NCI-H460 (cell line): Measurements from ENCODE around the gene SLC48A1. TPM values are rescaled to one million over a fixed set of nuclear protein-coding genes. Genes with fewer than 3 reads are reported as not detected.

Experiments used
- DNase-seq: peaks from one replicate; pipeline ENCODE4 v3.0.0-alpha.2; 2016; ENCODE audit warnings: low read depth; ENCODE audit errors: extremely low read depth
- total RNA-seq: library from RNA; depleted of rRNA; stranded (reverse); fragments of >200 nt; shearing (Covaris generic); gene quantifications from 2 replicates; pipeline ENCODE4 v1.2.3, GENCODE V29; 2014

Gene SLC48A1
- total RNA-seq, 1 experiment from 2014 or later = 111 TPM

DNA sequence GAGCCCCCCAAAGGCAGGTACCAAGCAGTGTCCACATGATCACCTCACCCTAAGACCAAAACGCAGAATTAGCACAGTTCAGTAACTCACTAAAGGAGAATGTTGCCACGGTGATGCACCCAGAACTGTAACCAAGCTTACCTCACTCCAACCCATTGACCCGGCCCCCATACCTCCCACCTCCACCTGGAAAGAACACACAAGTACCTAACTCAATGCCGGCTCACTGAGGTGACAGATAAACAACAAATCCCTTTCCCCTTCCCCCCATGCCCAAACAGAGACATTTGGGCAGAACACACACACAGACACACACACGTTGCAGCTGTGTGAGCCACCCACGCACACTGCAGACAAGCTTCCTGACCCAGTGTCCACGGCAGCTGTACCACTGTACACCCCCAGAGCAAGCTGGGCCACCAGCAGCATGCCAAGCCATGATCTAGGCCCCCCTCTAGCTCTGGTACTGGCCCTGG, 15.6 kb upstream of the SLC48A1 start:
- no peak for DNase-seq

DNA sequence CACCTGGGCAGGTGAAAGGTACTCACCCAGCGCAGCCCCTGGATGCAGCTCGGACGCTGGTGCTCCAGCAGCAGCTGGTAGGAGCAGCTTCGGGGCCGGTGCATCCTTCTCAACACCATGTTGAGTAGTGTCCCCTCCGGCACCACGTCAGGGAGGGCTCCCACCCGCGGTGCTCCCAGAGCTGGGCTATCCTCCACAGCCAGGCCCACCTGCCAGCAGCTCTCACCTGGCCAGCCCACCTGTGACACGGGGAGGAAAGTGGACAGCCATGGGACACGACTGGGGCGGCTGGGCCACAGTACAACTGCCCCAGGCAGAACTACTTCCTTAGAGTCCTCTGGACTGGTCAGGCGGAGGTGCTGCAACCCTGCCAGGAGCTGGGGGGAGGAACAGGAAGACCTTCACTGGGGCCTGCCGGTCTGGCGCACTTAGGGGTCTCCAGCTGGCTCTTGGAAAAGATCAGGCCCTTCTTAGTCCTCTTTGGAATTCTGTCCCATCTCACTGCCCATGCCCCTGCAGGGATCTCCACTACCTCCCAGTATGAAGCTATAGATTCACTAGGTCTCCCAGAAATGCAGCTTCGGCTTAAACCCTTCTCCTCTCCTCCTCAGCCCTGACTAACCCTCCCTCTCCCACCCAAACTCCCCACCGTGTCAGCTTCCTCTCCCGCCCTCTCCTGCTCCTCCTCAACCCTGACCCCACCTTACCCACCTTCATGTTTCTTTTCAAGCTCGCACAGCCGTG, 15.0 kb upstream of the SLC48A1 start:
- no peak for DNase-seq

- no peak for DNase-seq
These were observed 14.5 kb upstream of the SLC48A1 start for GRCh38 chr12:47758584-47758833.

DNA sequence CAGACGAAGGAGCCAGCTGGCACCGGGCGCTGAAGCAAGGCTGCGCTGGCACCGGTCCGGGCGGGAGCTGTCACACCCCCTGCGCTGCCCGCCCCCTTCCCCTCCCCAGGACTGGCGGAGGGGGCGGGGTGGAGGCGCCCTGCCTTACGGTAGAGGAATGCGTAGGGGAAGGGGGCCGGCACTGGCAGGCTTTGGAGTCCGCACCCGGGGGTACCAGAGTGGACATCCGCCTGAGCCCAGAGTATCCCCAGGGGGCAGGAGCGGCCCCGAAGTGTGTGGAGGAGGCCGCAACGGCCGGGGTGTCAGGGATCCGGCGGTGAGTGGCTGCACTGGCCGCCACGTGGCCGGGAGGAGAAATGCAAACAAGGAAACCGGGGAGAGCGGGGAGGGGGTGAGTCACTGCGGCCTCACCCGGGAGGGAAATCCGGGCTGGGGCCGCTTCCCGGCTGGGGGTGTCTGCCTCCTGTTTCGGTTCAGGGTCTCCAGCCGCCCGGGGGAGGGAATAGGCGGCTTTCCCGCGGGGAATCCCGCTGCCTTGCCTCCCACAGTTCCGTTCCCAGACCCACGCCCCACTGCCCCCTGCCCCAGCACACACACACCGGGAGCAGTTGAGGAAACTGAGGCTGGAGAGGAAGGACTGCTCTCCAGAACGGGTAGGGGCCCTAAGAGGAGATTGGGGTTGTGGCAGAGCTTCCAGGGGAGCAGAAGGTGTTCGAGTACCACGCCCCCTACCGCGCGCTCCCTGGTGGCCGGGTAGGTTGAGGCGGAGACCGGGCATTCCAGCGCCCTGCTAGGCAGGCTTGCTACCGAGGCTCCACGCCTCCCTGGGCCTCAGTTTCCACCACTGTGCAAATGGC, 14.0 kb upstream of the SLC48A1 start, which contains the start of gene RAPGEF3:
Gene RAPGEF3, minus strand, starts transcription at position 47 of the 857 bp plus-strand sequence. CDS start 324 bp downstream, outside the sequence.
- peak; percentile 85 for DNase-seq

GRCh38 chr12:47762850-47763465, 10.1 kb upstream of the SLC48A1 start:
- no peak for DNase-seq

DNA sequence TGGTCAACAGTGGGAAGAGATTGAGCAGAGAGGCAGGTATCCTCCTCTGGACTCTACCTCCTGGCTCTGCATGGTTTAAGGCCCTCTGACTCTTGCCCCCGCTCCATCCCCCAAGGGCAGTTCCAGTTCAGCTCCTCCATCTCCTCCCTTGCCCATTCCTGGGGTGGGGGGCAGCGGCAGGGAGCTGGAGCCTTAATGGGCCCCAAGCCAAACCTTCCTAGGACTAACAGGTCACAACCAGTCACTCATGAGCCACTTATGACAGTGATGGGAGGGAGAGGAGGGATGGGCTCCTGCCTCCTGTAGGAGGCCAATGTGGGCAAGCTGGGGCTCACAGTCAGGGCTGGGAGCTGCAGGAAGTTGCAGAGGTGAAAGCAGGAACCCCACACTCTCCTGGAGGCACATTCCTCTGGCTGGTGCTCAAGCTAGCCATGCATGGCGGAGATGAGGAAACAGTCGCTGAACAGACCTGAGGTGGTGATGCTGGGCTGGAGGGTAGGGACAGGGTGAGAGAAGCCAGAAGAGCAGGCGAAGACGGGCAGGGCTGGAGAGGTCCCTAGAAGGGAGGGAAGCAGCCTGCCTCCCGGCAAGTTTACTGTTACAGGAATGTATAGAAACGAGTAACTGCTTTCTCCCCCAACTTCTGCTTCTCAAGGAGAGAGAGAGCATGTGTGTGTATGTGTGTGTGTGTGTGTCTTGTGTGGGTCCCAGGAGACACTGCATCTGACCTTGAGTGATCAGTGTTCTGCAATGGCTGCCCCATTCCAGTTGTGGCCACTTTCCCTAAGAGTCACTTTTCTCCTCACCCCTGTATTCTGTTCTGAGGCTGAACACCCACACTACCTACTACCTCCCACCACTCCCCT, 9.3 kb upstream of the SLC48A1 start:
- DNase-seq = no peak

DNA sequence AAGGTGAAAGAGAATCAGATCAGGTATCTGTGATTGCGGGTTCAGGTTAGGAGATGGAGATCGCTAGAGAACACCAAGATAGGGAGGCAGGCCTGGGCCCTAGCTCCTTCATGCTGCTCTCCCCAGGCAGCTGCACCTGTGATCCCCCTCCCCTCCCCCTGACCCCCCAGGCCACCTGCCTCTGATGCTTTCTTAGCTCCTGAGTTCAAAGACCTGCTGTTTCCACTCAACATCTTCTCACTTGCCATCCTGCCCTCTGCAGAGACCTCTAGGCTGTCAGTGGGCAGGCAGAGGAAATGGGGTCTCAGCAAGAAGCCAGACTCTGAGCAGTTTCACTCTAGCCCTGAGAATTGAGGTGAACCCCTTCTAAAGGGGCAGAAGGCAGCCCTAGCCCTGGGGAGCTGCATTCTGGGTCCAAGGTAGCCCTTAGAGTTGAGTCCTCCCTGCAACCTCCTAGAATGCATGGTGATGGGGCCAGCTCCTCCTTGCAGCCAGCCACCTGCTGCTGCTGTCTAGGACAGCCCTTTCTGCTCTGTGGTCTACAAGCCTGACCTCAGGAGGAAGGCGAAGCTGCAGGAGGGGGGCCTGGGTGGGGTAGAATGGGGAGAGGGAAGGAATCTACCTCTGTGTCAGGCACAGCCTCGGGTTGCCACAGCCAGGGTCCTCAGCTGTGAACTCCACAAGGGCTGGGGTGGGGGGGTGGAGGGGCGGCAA, 6.4 kb upstream of the SLC48A1 start:
- DNase-seq = no peak

GRCh38 chr12:47767216-47767724, 5.8 kb upstream of the SLC48A1 start:
- no peak for DNase-seq

GRCh38 chr12:47768323-47768811, 4.7 kb upstream of the SLC48A1 start:
- no peak for DNase-seq

DNA sequence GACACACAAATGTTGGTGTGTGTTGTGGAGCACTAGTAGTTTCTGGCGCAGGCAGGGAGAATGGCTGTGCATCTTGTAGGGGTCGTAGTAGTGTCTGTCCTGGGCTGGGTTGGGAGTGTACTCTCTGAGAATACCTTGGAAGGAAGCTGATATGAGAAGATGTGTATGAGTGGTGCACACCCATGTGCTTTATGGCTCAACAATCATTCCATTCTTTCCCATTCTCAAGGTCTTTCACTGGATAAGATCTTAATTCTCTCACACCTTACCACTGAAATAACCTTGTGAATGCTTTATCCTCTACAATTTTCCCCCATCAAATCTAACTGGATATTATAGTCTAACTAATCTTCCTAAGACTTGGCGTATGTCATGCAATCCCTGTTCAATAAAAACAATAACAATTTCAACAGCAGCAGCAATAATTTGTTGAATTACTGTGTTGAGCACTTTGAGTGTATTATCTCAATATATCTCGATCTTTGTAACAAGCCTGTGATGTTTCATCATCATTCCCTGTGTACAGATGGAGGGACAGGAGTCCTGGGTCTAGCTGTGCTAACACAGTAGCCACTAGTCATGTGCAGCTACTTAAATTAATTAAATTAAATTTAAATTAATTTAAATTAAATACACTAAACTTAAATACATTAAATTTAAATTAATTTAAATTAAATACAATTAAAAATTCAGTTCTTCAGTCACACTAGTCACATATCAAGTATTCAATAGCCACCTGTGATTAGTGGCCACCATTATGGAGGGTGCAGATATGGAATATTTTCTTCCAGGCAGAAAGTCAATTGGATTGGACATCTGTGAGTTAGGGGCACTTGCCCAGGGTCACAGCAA, 3.6 kb upstream of the SLC48A1 start:
- no peak for DNase-seq

GRCh38 chr12:47770086-47770726, 2.8 kb upstream of the SLC48A1 start:
- no peak for DNase-seq

GRCh38 chr12:47771304-47771703, 1.7 kb upstream of the SLC48A1 start:
- DNase-seq = no peak

- DNase-seq = no peak
These were observed 861 bp upstream of the SLC48A1 start for GRCh38 chr12:47772094-47772660.

DNA sequence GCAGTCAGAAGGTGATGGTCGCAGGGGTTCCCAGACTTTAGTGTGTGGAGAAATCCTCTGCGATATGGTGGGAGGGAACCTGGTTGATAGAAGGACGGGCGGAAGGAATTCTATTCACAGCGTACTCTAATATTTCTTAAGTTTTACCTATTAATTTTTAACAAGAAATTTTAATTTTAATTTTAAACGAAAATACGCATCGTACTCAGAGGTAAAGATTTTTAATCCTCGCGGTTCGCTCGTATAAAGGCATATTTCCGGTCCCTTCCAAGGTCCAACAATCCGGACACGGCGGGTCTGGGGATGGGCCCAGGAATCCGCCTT, 338 bp upstream of the SLC48A1 start:
- DNase-seq = no peak

- DNase-seq = no peak
These were observed 981 bp downstream of the SLC48A1 start for GRCh38 chr12:47773858-47774580.

DNA sequence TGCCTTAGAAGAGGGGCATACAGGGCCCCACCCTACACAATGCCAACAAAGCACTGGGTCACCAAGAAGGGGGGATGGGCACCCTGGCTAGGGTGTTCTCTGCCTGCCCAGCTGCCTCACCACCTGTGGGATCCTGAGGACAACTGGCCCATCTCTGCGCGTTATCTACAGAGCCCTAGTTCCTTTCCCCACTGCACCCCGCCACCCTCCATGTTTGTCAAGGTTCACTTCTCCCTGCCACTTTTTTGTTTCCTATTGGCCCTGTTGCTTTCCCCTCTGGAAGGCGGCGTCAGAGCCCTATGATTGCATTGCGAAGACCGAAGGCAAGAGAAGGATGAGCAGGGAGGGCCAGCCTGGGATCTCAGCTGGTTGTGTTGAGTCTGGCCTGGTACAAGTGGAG, 1.6 kb downstream of the SLC48A1 start:
- DNase-seq = no peak
